HL-60 (cell line): Measurements from ENCODE around the gene NAV2.

Experiments used
- DNase-seq, 2 experiments: peaks; one replicate each; pipeline ENCODE4 v3.0.0-alpha.2; 2010 to 2020; ENCODE audit warnings: low read depth in 1 of 2, low spot score in 1 of 2
- H3K27ac ChIP-seq: fragments of 250-450 bp; sonication (Bioruptor Pico); replicated peaks from 2 replicates; pipeline ENCODE4 v1.5.1; 2020; ENCODE audit warnings: mild to moderate bottlenecking, moderate library complexity
- H3K27me3 ChIP-seq: fragments of 250-450 bp; sonication (Bioruptor Pico); 2 replicates; pipeline ENCODE4 v1.5.1; 2021; ENCODE audit warnings: mild to moderate bottlenecking, moderate library complexity; ENCODE audit not compliant: insufficient read depth, poor library complexity, severe bottlenecking
- H3K4me3 ChIP-seq: replicated peaks from 2 replicates; pipeline ENCODE4 v1.5.1; 2011; ENCODE audit warnings: mild to moderate bottlenecking, control low read depth, low read length; ENCODE audit not compliant: insufficient read depth
- GABPA ChIP-seq: IDR thresholded peaks from 2 replicates; pipeline ENCODE4 v1.6.1; 2012; ENCODE audit warnings: low read depth
- POLR2AphosphoS5 ChIP-seq: IDR thresholded peaks from 2 replicates; pipeline ENCODE4 v1.6.1; 2012; ENCODE audit warnings: low read depth
- SPI1 ChIP-seq: IDR thresholded peaks from 2 replicates; pipeline ENCODE4 v1.6.1; 2012; ENCODE audit warnings: low read depth, mild to moderate bottlenecking, borderline replicate concordance
- TF ChIP-seq, protein P1 (sequence below): IDR thresholded peaks from 2 replicates; pipeline ENCODE4 v1.6.1; 2012; ENCODE audit warnings: low read depth; ENCODE audit not compliant: insufficient replicate concordance
- TF ChIP-seq, protein P2 (sequence below): IDR thresholded peaks from one replicate; pipeline ENCODE4 v1.5.1; 2011; ENCODE audit warnings: low read length, control low read depth, inconsistent platforms; ENCODE audit not compliant: insufficient read depth

NAV2 gene

GRCh38 chr11:19832901-19833300 lies 120.3 kb downstream of the NAV2 start:
- no peak overlapping the region for H3K27ac ChIP-seq
- no peak for DNase-seq

DNA sequence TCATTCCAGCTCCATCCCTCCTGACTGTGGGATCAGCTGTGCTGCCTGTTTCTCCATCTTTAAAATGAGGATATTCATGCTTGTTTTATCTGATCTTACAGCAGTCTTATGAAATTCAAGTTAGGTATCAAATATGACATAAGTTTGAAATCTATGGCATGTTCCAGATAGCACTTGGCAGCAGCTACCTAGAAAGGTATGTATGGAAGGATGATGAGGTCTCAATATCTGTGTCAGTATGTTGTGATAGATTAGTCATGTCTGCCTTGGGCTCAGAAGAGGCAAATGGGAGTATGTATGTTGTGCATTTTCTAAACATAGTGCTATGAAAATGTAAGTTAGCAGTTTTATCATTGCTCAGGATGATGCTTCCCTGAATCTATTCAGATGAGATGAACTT lies 122.1 kb downstream of the NAV2 start:
- H3K4me3 ChIP-seq = no peak overlapping the region
- H3K27ac ChIP-seq = no peak overlapping the region
- DNase-seq = no peak
- H3K27me3 ChIP-seq = no peaks in the 10 kb centered on the region
- TF ChIP-seq GABPA (no peak), SPI1 (no peak), POLR2AphosphoS5 (no peak)
- TF ChIP-seq, protein P1, sequence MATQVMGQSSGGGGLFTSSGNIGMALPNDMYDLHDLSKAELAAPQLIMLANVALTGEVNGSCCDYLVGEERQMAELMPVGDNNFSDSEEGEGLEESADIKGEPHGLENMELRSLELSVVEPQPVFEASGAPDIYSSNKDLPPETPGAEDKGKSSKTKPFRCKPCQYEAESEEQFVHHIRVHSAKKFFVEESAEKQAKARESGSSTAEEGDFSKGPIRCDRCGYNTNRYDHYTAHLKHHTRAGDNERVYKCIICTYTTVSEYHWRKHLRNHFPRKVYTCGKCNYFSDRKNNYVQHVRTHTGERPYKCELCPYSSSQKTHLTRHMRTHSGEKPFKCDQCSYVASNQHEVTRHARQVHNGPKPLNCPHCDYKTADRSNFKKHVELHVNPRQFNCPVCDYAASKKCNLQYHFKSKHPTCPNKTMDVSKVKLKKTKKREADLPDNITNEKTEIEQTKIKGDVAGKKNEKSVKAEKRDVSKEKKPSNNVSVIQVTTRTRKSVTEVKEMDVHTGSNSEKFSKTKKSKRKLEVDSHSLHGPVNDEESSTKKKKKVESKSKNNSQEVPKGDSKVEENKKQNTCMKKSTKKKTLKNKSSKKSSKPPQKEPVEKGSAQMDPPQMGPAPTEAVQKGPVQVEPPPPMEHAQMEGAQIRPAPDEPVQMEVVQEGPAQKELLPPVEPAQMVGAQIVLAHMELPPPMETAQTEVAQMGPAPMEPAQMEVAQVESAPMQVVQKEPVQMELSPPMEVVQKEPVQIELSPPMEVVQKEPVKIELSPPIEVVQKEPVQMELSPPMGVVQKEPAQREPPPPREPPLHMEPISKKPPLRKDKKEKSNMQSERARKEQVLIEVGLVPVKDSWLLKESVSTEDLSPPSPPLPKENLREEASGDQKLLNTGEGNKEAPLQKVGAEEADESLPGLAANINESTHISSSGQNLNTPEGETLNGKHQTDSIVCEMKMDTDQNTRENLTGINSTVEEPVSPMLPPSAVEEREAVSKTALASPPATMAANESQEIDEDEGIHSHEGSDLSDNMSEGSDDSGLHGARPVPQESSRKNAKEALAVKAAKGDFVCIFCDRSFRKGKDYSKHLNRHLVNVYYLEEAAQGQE = no peak
- TF ChIP-seq, protein P2, sequence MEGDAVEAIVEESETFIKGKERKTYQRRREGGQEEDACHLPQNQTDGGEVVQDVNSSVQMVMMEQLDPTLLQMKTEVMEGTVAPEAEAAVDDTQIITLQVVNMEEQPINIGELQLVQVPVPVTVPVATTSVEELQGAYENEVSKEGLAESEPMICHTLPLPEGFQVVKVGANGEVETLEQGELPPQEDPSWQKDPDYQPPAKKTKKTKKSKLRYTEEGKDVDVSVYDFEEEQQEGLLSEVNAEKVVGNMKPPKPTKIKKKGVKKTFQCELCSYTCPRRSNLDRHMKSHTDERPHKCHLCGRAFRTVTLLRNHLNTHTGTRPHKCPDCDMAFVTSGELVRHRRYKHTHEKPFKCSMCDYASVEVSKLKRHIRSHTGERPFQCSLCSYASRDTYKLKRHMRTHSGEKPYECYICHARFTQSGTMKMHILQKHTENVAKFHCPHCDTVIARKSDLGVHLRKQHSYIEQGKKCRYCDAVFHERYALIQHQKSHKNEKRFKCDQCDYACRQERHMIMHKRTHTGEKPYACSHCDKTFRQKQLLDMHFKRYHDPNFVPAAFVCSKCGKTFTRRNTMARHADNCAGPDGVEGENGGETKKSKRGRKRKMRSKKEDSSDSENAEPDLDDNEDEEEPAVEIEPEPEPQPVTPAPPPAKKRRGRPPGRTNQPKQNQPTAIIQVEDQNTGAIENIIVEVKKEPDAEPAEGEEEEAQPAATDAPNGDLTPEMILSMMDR = no peak

More at GRCh38 chr11:19832901-19833300, 120.3 kb downstream of the NAV2 start:
- Histone ChIP-seq H3K4me3 (no peak overlapping the region), H3K27me3 (no peaks in the 10 kb centered on the region)
- TF ChIP-seq POLR2AphosphoS5 (no peak), SPI1 (no peak), GABPA (no peak)
- TF ChIP-seq, protein P2 = no peak
- TF ChIP-seq, protein P1 = no peak

GRCh38 chr11:19836666-19837065 lies 124.0 kb downstream of the NAV2 start:
- DNase-seq = no peak
- Histone ChIP-seq H3K27me3 (no peaks in the 10 kb centered on the region), H3K4me3 (no peak overlapping the region), H3K27ac (no peak overlapping the region)
- TF ChIP-seq, protein P1 = no peak
- TF ChIP-seq SPI1 (peak; percentile 79), GABPA (no peak), POLR2AphosphoS5 (no peak)
- TF ChIP-seq, protein P2 = no peak
